Measurements from ENCODE around the gene FBH1.

DNA sequence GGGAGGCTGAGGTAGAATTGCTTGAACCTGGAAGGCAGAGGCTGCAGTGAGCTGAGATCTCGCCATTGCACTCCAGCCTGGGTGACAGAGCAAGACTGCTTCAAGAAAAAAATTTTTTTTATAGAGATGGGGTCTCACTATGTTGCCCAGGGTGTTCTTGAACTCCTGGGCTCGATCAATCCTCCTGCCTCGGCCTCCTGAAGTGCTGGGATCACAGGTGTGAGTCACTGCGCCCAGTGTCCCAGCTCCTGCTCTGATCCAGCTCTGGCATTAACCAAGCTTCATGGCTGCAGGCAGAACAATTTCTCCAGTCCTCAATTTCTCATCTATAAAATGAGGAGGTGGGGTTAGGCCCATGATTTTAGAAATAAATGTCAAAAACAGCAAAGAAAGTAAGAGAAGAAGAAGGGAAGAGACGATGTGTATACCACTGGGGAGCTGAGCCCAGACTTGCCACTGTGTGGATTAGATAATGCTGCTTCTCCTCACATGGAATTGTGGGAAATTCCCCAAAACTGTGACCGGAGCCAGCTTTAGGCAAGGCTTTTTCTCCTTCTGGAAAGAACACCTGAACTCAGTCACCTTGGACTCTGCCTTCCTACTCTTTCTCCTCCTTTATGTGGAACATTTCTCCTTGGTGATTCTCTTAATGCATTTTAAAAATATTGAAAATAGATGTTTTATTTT, 61.8 kb downstream of the FBH1 start:
- TF ChIP-seq, protein P1, sequence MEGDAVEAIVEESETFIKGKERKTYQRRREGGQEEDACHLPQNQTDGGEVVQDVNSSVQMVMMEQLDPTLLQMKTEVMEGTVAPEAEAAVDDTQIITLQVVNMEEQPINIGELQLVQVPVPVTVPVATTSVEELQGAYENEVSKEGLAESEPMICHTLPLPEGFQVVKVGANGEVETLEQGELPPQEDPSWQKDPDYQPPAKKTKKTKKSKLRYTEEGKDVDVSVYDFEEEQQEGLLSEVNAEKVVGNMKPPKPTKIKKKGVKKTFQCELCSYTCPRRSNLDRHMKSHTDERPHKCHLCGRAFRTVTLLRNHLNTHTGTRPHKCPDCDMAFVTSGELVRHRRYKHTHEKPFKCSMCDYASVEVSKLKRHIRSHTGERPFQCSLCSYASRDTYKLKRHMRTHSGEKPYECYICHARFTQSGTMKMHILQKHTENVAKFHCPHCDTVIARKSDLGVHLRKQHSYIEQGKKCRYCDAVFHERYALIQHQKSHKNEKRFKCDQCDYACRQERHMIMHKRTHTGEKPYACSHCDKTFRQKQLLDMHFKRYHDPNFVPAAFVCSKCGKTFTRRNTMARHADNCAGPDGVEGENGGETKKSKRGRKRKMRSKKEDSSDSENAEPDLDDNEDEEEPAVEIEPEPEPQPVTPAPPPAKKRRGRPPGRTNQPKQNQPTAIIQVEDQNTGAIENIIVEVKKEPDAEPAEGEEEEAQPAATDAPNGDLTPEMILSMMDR (IDR thresholded peaks at IDR 0.05; ENCODE audit: low read depth, low read length, missing input control), result no peak
- TF ChIP-seq, protein P2, sequence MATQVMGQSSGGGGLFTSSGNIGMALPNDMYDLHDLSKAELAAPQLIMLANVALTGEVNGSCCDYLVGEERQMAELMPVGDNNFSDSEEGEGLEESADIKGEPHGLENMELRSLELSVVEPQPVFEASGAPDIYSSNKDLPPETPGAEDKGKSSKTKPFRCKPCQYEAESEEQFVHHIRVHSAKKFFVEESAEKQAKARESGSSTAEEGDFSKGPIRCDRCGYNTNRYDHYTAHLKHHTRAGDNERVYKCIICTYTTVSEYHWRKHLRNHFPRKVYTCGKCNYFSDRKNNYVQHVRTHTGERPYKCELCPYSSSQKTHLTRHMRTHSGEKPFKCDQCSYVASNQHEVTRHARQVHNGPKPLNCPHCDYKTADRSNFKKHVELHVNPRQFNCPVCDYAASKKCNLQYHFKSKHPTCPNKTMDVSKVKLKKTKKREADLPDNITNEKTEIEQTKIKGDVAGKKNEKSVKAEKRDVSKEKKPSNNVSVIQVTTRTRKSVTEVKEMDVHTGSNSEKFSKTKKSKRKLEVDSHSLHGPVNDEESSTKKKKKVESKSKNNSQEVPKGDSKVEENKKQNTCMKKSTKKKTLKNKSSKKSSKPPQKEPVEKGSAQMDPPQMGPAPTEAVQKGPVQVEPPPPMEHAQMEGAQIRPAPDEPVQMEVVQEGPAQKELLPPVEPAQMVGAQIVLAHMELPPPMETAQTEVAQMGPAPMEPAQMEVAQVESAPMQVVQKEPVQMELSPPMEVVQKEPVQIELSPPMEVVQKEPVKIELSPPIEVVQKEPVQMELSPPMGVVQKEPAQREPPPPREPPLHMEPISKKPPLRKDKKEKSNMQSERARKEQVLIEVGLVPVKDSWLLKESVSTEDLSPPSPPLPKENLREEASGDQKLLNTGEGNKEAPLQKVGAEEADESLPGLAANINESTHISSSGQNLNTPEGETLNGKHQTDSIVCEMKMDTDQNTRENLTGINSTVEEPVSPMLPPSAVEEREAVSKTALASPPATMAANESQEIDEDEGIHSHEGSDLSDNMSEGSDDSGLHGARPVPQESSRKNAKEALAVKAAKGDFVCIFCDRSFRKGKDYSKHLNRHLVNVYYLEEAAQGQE (IDR thresholded peaks at IDR 0.05), result no peak
- TF ChIP-seq SP1 (IDR thresholded peaks at IDR 0.05), result no peak
- no peak for TF ChIP-seq EGR1 (IDR thresholded peaks at IDR 0.05; ENCODE audit: low read depth in 2 of 2)
- TF ChIP-seq RXRA (IDR thresholded peaks at IDR 0.05), result no peak
- no peak for TF ChIP-seq FOXA1 (IDR thresholded peaks at IDR 0.05)
- no peak for TF ChIP-seq ATF3 (IDR thresholded peaks at IDR 0.05)
- TF ChIP-seq YY1 (IDR thresholded peaks at IDR 0.05), result no peak
